A549 treated with AZD2906 at 1 μM for 4 hours (cell line): Measurements from ENCODE around the gene RPS15. TPM values are rescaled to one million over a fixed set of nuclear protein-coding genes. Genes with fewer than 3 reads are reported as not detected.

Experiments used
- total RNA-seq: library from RNA; stranded (reverse); fragments of 200-300 nt; extraction: Qiagen RNA extraction; gene quantifications from 5 replicates; pipeline ENCODE4 v1.2.3, GENCODE V29; 2022

The RPS15 gene
- 1,460 to 2,135 TPM (median 1,895 TPM) in 5 replicates for total RNA-seq

DNA sequence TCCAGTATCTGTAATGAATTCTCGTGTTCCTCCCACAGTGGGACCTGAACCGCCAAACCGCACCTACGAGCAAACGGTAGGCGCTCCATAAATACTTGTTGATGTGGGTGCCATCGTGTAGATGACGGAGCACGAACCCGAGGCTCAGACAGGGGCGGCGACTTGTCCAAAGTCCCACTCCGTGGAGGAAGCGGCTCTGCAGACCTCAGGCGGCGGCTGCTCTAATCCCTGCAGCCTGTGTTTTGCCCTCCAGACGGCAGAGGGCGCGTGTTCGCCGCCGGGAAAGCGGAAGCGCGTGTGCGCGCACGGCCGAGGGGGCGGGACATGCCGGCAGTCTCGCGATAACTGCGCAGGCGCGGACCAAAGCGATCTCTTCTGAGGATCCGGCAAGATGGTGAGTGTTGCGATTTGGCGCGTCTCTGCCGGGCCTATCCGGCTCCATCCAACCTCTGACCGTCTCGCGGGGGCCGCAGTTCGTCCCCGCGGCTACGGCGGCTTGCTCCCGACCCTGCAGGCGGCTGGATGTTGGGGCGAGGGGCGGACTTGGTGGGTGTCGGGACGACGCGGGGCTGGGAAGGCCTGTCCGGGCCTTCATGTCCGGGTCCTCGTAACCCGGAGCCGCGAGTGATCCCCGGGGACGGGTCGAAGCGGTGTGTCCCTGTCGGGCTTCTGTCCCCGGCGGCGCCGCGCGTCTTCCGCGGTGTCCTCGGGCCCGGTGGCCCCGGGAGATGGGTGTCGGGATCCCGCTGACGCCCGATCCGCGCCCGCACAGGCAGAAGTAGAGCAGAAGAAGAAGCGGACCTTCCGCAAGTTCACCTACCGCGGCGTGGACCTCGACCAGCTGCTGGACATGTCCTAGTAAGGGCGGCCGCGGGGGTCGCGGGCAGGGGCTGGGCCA lies at the start of gene RPS15:
RPS15 (plus strand) TSS at position 362 of the 898 bp plus-strand sequence; CDS start at position 392, 30 bp downstream.

DNA sequence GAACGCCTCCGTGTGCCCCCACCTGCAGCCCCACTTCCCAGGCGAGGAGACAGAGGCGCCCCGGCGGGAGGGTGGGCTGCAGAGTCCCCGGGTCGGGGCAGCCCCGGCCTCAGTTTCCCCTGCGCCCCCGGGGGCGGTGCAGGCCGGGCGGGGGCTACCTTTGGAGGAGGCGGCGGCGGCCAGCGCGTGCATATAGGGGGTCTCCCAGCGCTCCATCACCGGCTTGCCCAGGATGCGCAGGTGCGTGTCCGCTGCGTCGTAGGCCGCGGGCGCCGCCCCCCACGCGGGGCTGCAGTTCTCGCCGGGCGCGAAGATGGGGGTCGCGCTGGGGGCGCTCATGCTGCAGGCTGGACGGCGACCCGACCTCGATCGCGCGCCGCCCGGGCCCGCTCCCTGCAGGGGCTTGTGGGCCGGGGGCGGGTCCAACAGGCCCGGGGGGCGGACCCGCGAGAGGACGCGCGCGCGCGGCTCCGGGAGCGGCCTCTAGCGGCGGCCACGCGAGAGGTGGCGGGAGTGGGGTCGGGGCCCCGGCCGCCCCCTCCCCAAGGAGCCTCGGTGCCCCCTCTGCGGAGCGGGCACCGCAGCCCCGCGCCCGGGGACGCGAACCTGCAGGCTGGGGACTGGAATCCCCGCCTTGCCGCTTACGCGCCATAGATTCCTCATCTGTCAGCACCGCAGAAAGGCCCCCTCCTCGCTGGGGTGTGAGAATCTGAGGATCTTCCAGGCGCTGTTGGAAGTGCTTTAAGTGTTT lies 36.9 kb upstream of the RPS15 start, which contains the start of gene GAMT:
GAMT (minus strand) TSS at position 405 of the 751 bp plus-strand sequence; CDS start at position 339, 66 bp downstream.

DNA sequence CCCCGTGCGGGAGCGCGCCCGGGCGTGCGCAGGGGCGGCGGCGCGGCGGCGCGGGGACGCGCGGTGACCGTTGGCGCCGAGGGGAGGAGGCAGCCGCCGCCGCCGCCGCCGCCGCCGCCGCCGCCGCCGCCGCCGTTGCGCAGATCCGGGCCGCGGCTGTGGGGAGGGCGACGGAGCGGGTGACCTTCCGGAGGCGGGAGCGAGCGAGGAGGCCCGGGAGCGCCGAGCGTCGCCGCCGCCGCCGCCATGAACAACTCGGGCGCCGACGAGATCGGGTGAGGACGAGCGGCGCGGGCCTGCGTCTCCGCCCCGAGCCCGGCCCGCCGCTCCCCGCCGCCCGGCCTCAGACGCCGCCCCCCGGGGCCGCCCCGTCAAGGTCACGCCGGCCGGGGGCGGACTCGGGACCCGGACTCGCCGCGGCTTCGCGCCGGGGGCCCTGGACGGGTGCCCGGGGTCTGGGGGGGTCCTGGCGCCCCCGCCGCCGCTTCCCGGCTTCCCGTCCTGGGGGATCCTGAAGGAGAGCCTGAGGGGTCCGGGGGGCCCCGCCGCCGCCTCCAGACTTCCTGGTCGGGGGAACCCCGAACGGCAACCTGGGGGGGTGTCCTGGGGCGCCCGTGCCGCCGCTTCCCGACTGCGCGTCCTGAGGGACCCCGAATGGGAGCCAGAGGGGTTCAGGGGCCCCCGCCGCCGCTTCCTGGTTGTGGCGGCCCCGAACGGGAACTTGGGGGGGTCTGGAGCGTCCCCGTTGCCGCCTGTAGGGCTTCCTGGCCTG lies 30.5 kb upstream of the RPS15 start, which contains the start of gene DAZAP1:
DAZAP1 (plus strand) TSS at position 59 of the 772 bp plus-strand sequence; CDS start at position 247, 188 bp downstream.

DNA sequence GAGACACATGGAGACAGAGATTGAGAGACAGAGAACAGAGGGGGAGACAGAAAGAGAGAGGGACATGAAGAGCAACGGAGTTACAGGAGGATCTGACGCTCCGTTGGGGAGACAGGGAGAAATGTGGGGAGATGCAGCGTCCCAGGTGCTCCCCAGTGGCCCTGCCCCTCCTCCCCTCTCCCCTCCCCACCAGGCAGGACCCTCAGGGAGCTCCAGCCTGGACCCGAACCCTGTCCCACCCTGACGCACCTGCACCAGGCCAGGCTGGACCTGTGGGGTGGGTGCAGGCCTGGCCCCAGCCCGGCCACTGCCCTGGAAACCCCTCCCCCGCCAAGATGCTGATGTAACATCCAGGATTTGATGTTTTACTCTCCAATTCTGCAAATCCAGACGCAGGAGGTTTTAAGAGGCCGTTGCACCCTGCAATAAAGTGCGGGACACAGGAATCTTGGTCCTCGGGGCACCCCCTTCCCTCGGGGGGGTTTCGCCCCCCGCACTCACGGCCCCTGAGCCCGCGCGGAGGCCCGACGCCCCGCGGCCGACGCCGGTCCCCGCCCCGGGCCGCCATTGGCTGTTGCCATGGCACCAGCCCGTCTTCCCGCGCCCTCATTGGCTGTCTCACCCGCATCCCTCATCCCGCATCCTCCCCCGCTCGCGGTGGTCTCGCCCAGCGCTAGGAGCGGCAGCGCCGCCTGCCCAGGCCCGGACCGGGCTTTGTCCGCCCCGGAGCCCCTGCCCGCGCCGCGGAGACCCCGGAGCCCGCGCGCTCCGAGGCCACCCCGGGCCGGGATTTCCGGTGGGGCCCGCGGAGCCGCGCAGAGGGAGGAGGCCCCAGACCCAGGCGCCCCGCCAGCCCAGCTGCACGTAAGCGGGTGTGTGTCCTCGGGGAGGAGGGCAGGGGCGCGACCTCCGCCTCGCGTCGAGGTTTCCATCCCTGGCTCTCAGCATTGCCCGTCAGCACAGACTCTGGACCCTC lies 11.6 kb downstream of the RPS15 start, which contains the start of gene APC2:
APC2 (plus strand) TSS at position 655 of the 976 bp plus-strand sequence. CDS start 2,881 bp downstream, outside the sequence.

DNA sequence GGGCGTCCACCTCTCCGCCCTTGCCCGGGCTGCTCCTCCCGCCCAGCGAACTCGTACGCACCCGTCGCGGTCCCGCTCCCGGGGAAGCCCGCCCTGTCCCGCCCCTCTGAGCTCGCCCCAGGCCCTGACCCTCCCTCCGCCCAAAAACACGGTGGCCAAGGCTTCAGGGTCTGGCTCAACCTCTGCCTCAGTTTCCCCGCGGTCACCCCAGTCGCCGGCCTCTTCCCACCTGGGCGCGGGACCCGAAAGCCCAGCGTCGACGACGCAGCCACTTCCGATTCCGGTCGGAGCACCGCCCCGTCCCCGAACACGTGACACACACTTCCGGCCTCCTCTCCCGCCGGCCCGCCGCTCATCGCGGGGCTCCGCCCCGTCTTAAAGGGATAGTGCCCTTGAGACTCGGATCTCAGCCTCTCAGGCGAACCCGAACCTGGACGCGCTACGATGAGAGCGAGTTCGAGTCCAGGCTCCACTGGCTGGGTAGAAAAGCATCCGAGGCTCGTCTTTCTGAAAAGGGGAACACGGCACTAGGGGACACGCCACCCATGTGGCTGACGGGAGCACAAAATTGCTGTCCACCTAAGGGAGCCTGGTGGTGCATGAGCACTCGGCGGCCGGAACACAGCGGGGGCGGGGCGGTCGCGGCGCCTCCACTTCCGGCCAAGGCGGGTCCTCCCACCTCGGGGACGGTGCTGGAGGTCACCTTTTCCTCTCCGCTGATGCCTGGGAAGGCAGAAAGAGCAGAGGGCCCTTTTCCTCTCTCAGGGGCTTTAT lies 40.9 kb downstream of the RPS15 start, which contains the start of gene C19orf25:
C19orf25 (minus strand) TSS at position 282 of the 774 bp plus-strand sequence. CDS start 312 bp downstream, outside the sequence.

Other genes starting within 250 kb of the RPS15 start
- gene STK11, start 232.6 kb upstream of the RPS15 start, total RNA-seq, result 32.1 to 38.5 TPM (median 36.4 TPM) in 5 replicates
- gene CBARP, start 200.4 kb upstream of the RPS15 start, total RNA-seq, result 2.7 to 5.1 TPM (median 4.3 TPM) in 5 replicates
- gene ATP5F1D, start 196.6 kb upstream of the RPS15 start, total RNA-seq, result 80.5 to 189 TPM (median 176 TPM) in 5 replicates
- gene MIDN, start 189.8 kb upstream of the RPS15 start, total RNA-seq, result 50.1 to 57.1 TPM (median 55.1 TPM) in 5 replicates
- 92.3 to 213 TPM (median 104 TPM) in 5 replicates for gene CIRBP, start 169.1 kb upstream of the RPS15 start, total RNA-seq
- gene FAM174C, start 162.9 kb upstream of the RPS15 start, total RNA-seq, result 45.2 to 91.9 TPM (median 83.0 TPM) in 5 replicates
- gene EFNA2, start 152.5 kb upstream of the RPS15 start, total RNA-seq, result 1.2 to 2.5 TPM (median 2.3 TPM) in 5 replicates
- 69.7 to 83.5 TPM (median 81.4 TPM) in 5 replicates for gene NDUFS7, start 54.5 kb upstream of the RPS15 start, total RNA-seq
- 26.6 to 46.5 TPM (median 44.9 TPM) in 5 replicates for gene GAMT, start 36.9 kb upstream of the RPS15 start, total RNA-seq
- gene DAZAP1, start 30.8 kb upstream of the RPS15 start, total RNA-seq, result 75.0 to 102 TPM (median 94.7 TPM) in 5 replicates
- 1.1 to 2.3 TPM (median 1.8 TPM) in 5 replicates for gene APC2, start 11.7 kb downstream of the RPS15 start, total RNA-seq
- gene C19orf25, start 40.8 kb downstream of the RPS15 start, total RNA-seq, result 10.6 to 18.4 TPM (median 17.5 TPM) in 5 replicates
- gene PCSK4, start 52.0 kb downstream of the RPS15 start, total RNA-seq, result 0.62 to 0.86 TPM (median 0.67 TPM) in 5 replicates
- 4.2 to 5.9 TPM (median 5.5 TPM) in 5 replicates for gene REEP6, start 52.8 kb downstream of the RPS15 start, total RNA-seq
- gene ADAMTSL5, start 74.6 kb downstream of the RPS15 start, total RNA-seq, result 2.8 to 4.2 TPM (median 3.3 TPM) in 5 replicates
- 0.03 TPM in 1 of 5 replicates, not detected in the others for gene PLK5, start 85.7 kb downstream of the RPS15 start, total RNA-seq
- gene MEX3D, start 129.9 kb downstream of the RPS15 start, total RNA-seq, result 6.8 to 12.2 TPM (median 11.9 TPM) in 5 replicates
- gene MBD3, start 154.5 kb downstream of the RPS15 start, total RNA-seq, result 32.0 to 53.1 TPM (median 46.2 TPM) in 5 replicates
- gene UQCR11, start 167.1 kb downstream of the RPS15 start, total RNA-seq, result 80.7 to 191 TPM (median 167 TPM) in 5 replicates
- 51.1 to 71.0 TPM (median 65.6 TPM) in 5 replicates for gene TCF3, start 214.2 kb downstream of the RPS15 start, total RNA-seq